Liver (tissue), 9 donors: Measurements from ENCODE around the gene CDSN. TPM values are rescaled to one million over a fixed set of nuclear protein-coding genes. Genes with fewer than 3 reads are reported as not detected.

ENCODE experiments used
- DNase-seq: peaks from one replicate; pipeline ENCODE4 v3.0.0-alpha.2; 2017; ENCODE audit warnings: low spot score
- H3K27ac ChIP-seq, 2 donors: one replicate each; pipeline ENCODE4 v1.7.0; 2013; ENCODE audit warnings: inconsistent platforms in 2 of 2, low read length in 2 of 2, control low read depth in 1 of 2, low read depth in 1 of 2, mild to moderate bottlenecking in 1 of 2
- H3K27me3 ChIP-seq, 4 donors: one replicate each; pipeline versions ENCODE4 v1.6.1 to v1.7.0; 2013; ENCODE audit warnings: low read length in 3 of 4, inconsistent platforms in 1 of 4, mild to moderate bottlenecking in 1 of 4, moderate library complexity in 1 of 4; ENCODE audit not compliant: control insufficient read depth in 4 of 4, insufficient read depth in 4 of 4
- H3K36me3 ChIP-seq, 4 donors: one replicate each; pipeline versions ENCODE4 v1.6.1 to v1.7.0; 2013; ENCODE audit warnings: low read length in 3 of 4, mild to moderate bottlenecking in 3 of 4, low read depth in 1 of 4, moderate library complexity in 1 of 4; ENCODE audit not compliant: control insufficient read depth in 4 of 4, insufficient read depth in 3 of 4
- H3K4me1 ChIP-seq, 4 donors: one replicate each; pipeline versions ENCODE4 v1.6.1 to v1.7.0; 2013; ENCODE audit warnings: low read length in 3 of 4, mild to moderate bottlenecking in 3 of 4, moderate library complexity in 1 of 4; ENCODE audit not compliant: control insufficient read depth in 4 of 4, insufficient read depth in 4 of 4
- H3K4me3 ChIP-seq, 3 donors: one replicate each; pipeline versions ENCODE4 v1.6.1 to v1.7.0; 2013; ENCODE audit warnings: low read length in 3 of 3, control low read depth in 1 of 3, low read depth in 1 of 3, mild to moderate bottlenecking in 1 of 3
- H3K9ac ChIP-seq, 2 donors: one replicate each; pipeline ENCODE4 v1.7.0; 2013; ENCODE audit warnings: low read length in 2 of 2, mild to moderate bottlenecking in 2 of 2, moderate library complexity in 2 of 2, control low read depth in 1 of 2, low read depth in 1 of 2
- H3K9me3 ChIP-seq, 4 donors: one replicate each; pipeline versions ENCODE4 v1.6.1 to v1.7.0; 2013; ENCODE audit warnings: low read length in 3 of 4; ENCODE audit not compliant: control insufficient read depth in 4 of 4
- CTCF ChIP-seq: fragments of 150-350 bp; IDR thresholded peaks from 2 replicates; pipeline ENCODE4 v1.5.1; 2017; ENCODE audit warnings: improper control_type of control experiment, low read depth, low read length; ENCODE audit not compliant: missing input control
- EGR1 ChIP-seq, 2 donors: IDR thresholded peaks; 2 replicates each; pipeline ENCODE4 v1.6.1; 2016 to 2018; ENCODE audit warnings: antibody characterized with exemption in 2 of 2, low read depth in 2 of 2
- FOXA1 ChIP-seq: IDR thresholded peaks from 2 replicates; pipeline ENCODE4 v1.6.1; 2016; ENCODE audit warnings: antibody characterized with exemption
- FOXA2 ChIP-seq: IDR thresholded peaks from 2 replicates; pipeline ENCODE4 v1.6.1; 2016; ENCODE audit warnings: antibody characterized with exemption
- GABPA ChIP-seq, 2 donors: IDR thresholded peaks in 1 of 2; conservative IDR thresholded peaks in 1 of 2; 2 replicates each; pipeline ENCODE4 v1.6.1; 2016; ENCODE audit warnings: antibody characterized with exemption in 2 of 2, mild to moderate bottlenecking in 1 of 2, moderate library complexity in 1 of 2
- HNF4A ChIP-seq, 2 donors: conservative IDR thresholded peaks; 2 replicates each; pipeline ENCODE4 v1.6.1; 2016; ENCODE audit warnings: antibody characterized with exemption in 2 of 2, mild to moderate bottlenecking in 2 of 2
- HNF4G ChIP-seq: IDR thresholded peaks from 2 replicates; pipeline ENCODE4 v1.6.1; 2016; ENCODE audit warnings: antibody characterized with exemption
- NR2F2 ChIP-seq: IDR thresholded peaks from 2 replicates; pipeline ENCODE4 v1.6.1; 2016; ENCODE audit warnings: antibody characterized with exemption
- RAD21 ChIP-seq, 2 donors: IDR thresholded peaks; 2 replicates each; pipeline ENCODE4 v1.6.1; 2016; ENCODE audit warnings: antibody characterized with exemption in 2 of 2, mild to moderate bottlenecking in 2 of 2
- RXRA ChIP-seq, 2 donors: IDR thresholded peaks; 2 replicates each; pipeline ENCODE4 v1.6.1; 2017 to 2018; ENCODE audit warnings: antibody characterized with exemption in 2 of 2, mild to moderate bottlenecking in 1 of 2
- SP1 ChIP-seq: IDR thresholded peaks from 2 replicates; pipeline ENCODE4 v1.6.1; 2018; ENCODE audit warnings: antibody characterized with exemption, mild to moderate bottlenecking
- TAF1 ChIP-seq: conservative IDR thresholded peaks from 2 replicates; pipeline ENCODE4 v1.6.1; 2016; ENCODE audit warnings: antibody characterized with exemption, mild to moderate bottlenecking
- ZBTB33 ChIP-seq: IDR thresholded peaks from 2 replicates; pipeline ENCODE4 v1.6.1; 2016; ENCODE audit warnings: antibody characterized with exemption
- WGBS: extraction: QIAGEN DNeasy Blood & Tissue Kit; methylation state at CpG from one replicate; pipeline ENCODE4 v1.1.7; 2013; 5-methylcytosine and 5-hydroxymethylcytosine counted together
- polyA plus RNA-seq, 2 donors: library from polyadenylated mRNA; stranded (reverse) in 1 of 2; unstranded in 1 of 2; fragments of 200-250 nt in 1 of 2; fragments of >200 nt in 1 of 2; fragmentation: Nextera tagmentation in 1 of 2; extraction: Ambion mirVana in 1 of 2; gene quantifications; one replicate each; pipeline versions ENCODE4 v1.2.1 to v1.2.3, GENCODE V29; 2013 to 2015
- total RNA-seq, 2 donors: library from RNA; depleted of rRNA; stranded (reverse); fragments of >200 nt; gene quantifications; one replicate each; pipeline ENCODE4 v1.2.3, GENCODE V29; 2014
- TF ChIP-seq, protein P1 (sequence below): IDR thresholded peaks from 2 replicates; pipeline ENCODE4 v1.6.1; 2016; ENCODE audit warnings: antibody characterized with exemption
- donor health status: healthy.
- donor health status: healthy.
- donor health status: healthy.
- donor health status: healthy.
- donor health status: healthy.

CDSN gene
- total and polyA plus RNA-seq, 4 donors, result not detected

- no peak overlapping the region for H3K4me3 ChIP-seq
- no peak overlapping the region for H3K27ac ChIP-seq
- H3K27me3 ChIP-seq, result no peaks in the 10 kb centered on the region
- TF ChIP-seq FOXA1, result no peak
- H3K9me3 ChIP-seq, result no peaks in the 10 kb centered on the region
- H3K36me3 ChIP-seq, result no peaks in the 10 kb centered on the region
- H3K9ac ChIP-seq, result no peak overlapping the region
- no peaks in the 10 kb centered on the region for H3K4me1 ChIP-seq
- no peak for DNase-seq
- WGBS, result 84% methylated on average over 2 of the region's 2 CpGs
Measured at GRCh38 chr6:31092238-31092637, 28.0 kb downstream of the CDSN start.

- Histone ChIP-seq H3K36me3 (no peaks in the 10 kb centered on the region), H3K9ac (no peak overlapping the region), H3K4me3 (no peak overlapping the region), H3K4me1 (peaks cover 0 to 1% (median 0%) of the 10 kb centered on the region in 4 donors), H3K27ac (no peak overlapping the region), H3K9me3 (no peaks in the 10 kb centered on the region), H3K27me3 (no peaks in the 10 kb centered on the region)
- no peak for DNase-seq
- 60% methylated on average over 3 of the region's 3 CpGs for WGBS
- TF ChIP-seq TAF1 (no peak), ZBTB33 (no peak), HNF4A (conservative IDR thresholded peaks at IDR 0.05) (no peak), RXRA (IDR thresholded peaks at IDR 0.05) (no peak), FOXA2 (no peak), NR2F2 (no peak), CTCF (no peak), HNF4G (no peak), EGR1 (IDR thresholded peaks at IDR 0.05; ENCODE audit: low read depth in 2 of 2) (no peak), RAD21 (IDR thresholded peaks at IDR 0.05) (no peak), GABPA (IDR thresholded peaks at IDR 0.05 in 1 of 2, conservative IDR thresholded peaks at IDR 0.05 in 1 of 2) (no peak)
- TF ChIP-seq, protein P1, sequence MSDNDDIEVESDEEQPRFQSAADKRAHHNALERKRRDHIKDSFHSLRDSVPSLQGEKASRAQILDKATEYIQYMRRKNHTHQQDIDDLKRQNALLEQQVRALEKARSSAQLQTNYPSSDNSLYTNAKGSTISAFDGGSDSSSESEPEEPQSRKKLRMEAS, result no peak
Measured at GRCh38 chr6:31091680-31092079, 28.6 kb downstream of the CDSN start.

- TF ChIP-seq NR2F2, result no peak
- TF ChIP-seq ZBTB33, result no peak
- TF ChIP-seq FOXA1, result no peak
- no peak for TF ChIP-seq SP1
- no peak for TF ChIP-seq RXRA (IDR thresholded peaks at IDR 0.05)
- no peak for TF ChIP-seq GABPA (IDR thresholded peaks at IDR 0.05 in 1 of 2, conservative IDR thresholded peaks at IDR 0.05 in 1 of 2)
- no peak for TF ChIP-seq FOXA2
- no peak for TF ChIP-seq TAF1
- no peak for TF ChIP-seq CTCF
- TF ChIP-seq RAD21 (IDR thresholded peaks at IDR 0.05), result no peak
- WGBS, result 93% methylated on average over 6 of the region's 6 CpGs
Measured at GRCh38 chr6:31090973-31091364, 29.3 kb downstream of the CDSN start.

More at GRCh38 chr6:31090973-31091364, 29.3 kb downstream of the CDSN start:
- DNase-seq, result no peak
- no peak overlapping the region for H3K27ac ChIP-seq
- H3K27me3 ChIP-seq, result no peaks in the 10 kb centered on the region
- no peaks in the 10 kb centered on the region for H3K36me3 ChIP-seq
- no peaks in the 10 kb centered on the region for H3K9me3 ChIP-seq
- H3K9ac ChIP-seq, result no peak overlapping the region
- H3K4me1 ChIP-seq, result peaks cover 0 to 1% (median 0%) of the 10 kb centered on the region in 4 donors
- H3K4me3 ChIP-seq, result no peak overlapping the region
